PC-9 (cell line): ENCODE data around the gene WNT2B. TPM values are rescaled to one million over a fixed set of nuclear protein-coding genes. Genes with fewer than 3 reads are reported as not detected.
A peak's percentile ranks its signal among the peaks of the same experiment; 100 is the strongest.

Experiments
- BruUV-seq: library from RNA; stranded (reverse); fragments of 400-500 nt; replicated peaks from 2 replicates; lab custom pipeline; 2021; lab: Mats Ljungman, UMichigan
- CTCF ChIA-PET: fragments of 300-600 bp; sonication (Branson Sonifier 250); formaldehyde crosslinking; loops from one replicate; lab custom pipeline; 2022; ENCODE audit warnings: antibody characterized with exemption; lab: Charles Lee
- POLR2A ChIA-PET: fragments of 300-600 bp; sonication (Branson Sonifier 250); formaldehyde crosslinking; loops from one replicate; lab custom pipeline; 2022; ENCODE audit warnings: antibody characterized with exemption; ENCODE audit not compliant: unreplicated experiment; lab: Charles Lee
- DNase-seq, 2 experiments: peaks; one replicate each; pipeline versions ENCODE4 v3.0.0 to v3.0.0-alpha.2; 2015 to 2022; ENCODE audit warnings: mixed read lengths in 1 of 2
- H2AFZ ChIP-seq: fragments of 200-600 bp; sonication (generic); 2 replicates; pipeline ENCODE4 v1.8.1; 2017; ENCODE audit warnings: antibody characterized with exemption
- H3F3A ChIP-seq: fragments of 200-600 bp; sonication (generic); 2 replicates; pipeline ENCODE4 v1.8.1; 2017; ENCODE audit warnings: antibody characterized with exemption, mild to moderate bottlenecking, low read depth; ENCODE audit not compliant: insufficient read depth
- H3K27ac ChIP-seq: fragments of 200-600 bp; sonication (generic); 2 replicates; pipeline ENCODE4 v1.6.1; 2016; ENCODE audit warnings: mixed run types
- H3K27me3 ChIP-seq: fragments of 200-600 bp; sonication (generic); 2 replicates; pipeline ENCODE4 v1.6.1; 2016; ENCODE audit warnings: low read depth, mixed run types; ENCODE audit not compliant: insufficient read depth
- H3K36me3 ChIP-seq: fragments of 200-600 bp; sonication (generic); 2 replicates; pipeline ENCODE4 v1.6.1; 2016; ENCODE audit warnings: low read depth, mixed run types
- H3K4me1 ChIP-seq: fragments of 200-600 bp; sonication (generic); replicated peaks from 2 replicates; pipeline ENCODE4 v1.6.1; 2016; ENCODE audit warnings: mixed run types; ENCODE audit not compliant: insufficient read depth
- H3K4me2 ChIP-seq: fragments of 200-600 bp; sonication (generic); 2 replicates; pipeline ENCODE4 v1.6.1; 2017; ENCODE audit warnings: mixed run types
- H3K4me3 ChIP-seq: fragments of 200-600 bp; sonication (generic); 2 replicates; pipeline ENCODE4 v1.6.1; 2016; ENCODE audit warnings: mixed run types
- H3K79me2 ChIP-seq: fragments of 200-600 bp; sonication (generic); 2 replicates; pipeline ENCODE4 v1.6.1; 2017; ENCODE audit warnings: low read depth, mixed run types
- H3K9me2 ChIP-seq: fragments of 200-600 bp; sonication (generic); 2 replicates; pipeline ENCODE4 v1.8.1; 2017; ENCODE audit warnings: mild to moderate bottlenecking; ENCODE audit not compliant: insufficient read depth
- H3K9me3 ChIP-seq: fragments of 200-600 bp; sonication (generic); 2 replicates; pipeline ENCODE4 v1.8.1; 2016; ENCODE audit warnings: low read depth; ENCODE audit not compliant: insufficient read depth
- H4K20me1 ChIP-seq: fragments of 200-600 bp; sonication (generic); 2 replicates; pipeline ENCODE4 v1.8.1; 2017; ENCODE audit not compliant: insufficient read depth
- EZH2 ChIP-seq: fragments of 200-600 bp; sonication (generic); IDR thresholded peaks from 2 replicates; pipeline ENCODE4 v1.8.0; 2017; ENCODE audit warnings: antibody characterized with exemption, low read depth
- intact Hi-C: fragments of 100-400 bp; cut with micrococcal nuclease; formaldehyde crosslinking; loops from one replicate; pipeline ENCODE4 v1.10.0; 2022; ENCODE audit not compliant: unreplicated experiment
- total RNA-seq: library from RNA; stranded (reverse); gene quantifications from 2 replicates; pipeline ENCODE4 v1.2.3, GENCODE V29; 2021
- TF ChIP-seq, protein P1 (sequence below): fragments of 200-600 bp; sonication (generic); conservative IDR thresholded peaks from 2 replicates; pipeline ENCODE4 v1.6.1; 2017; ENCODE audit warnings: mixed run types, antibody characterized with exemption, mild to moderate bottlenecking, moderate library complexity

The WNT2B gene
- total RNA-seq, 1 experiment from 2014 or later: 0.98 TPM

DNA sequence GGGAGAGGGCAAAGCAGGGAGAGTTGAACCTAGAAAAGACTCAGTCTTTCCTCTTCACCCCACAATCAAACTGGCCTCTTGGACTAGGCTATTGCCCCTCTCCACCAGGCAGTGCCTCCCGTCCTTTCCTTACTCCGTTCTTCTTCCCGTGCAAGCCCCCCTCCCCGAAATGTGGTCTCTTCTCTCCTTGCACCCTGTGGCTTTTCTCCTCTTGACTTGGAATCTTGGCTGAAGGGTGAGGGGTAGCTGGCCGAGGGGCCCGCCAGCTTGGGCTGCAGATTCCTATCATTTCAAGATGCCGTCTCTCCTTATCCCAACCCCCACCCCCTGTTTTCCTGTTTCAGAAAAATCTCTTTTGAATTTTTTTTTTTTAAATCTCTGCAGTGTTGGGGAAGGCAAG is 1.6 kb downstream of the WNT2B start:
- Histone ChIP-seq H3K4me2 (no peak overlapping the region), H2AFZ (no peak overlapping the region), H3K27me3 (peaks cover 11% of the 10 kb centered on the region; the same call in 1 of the 2 replicates), H3K4me3 (no peak overlapping the region), H3K27ac (no peak overlapping the region), H3K9me3 (no peaks in the 10 kb centered on the region), H4K20me1 (no peaks in the 10 kb centered on the region), H3K79me2 (no peaks in the 10 kb centered on the region), H3F3A (peaks cover 3% of the 10 kb centered on the region), H3K36me3 (no peaks in the 10 kb centered on the region), H3K4me1 (peaks cover 15% of the 10 kb centered on the region), H3K9me2 (no peaks in the 10 kb centered on the region)
- no peak for TF ChIP-seq EZH2
- TF ChIP-seq, protein P1, sequence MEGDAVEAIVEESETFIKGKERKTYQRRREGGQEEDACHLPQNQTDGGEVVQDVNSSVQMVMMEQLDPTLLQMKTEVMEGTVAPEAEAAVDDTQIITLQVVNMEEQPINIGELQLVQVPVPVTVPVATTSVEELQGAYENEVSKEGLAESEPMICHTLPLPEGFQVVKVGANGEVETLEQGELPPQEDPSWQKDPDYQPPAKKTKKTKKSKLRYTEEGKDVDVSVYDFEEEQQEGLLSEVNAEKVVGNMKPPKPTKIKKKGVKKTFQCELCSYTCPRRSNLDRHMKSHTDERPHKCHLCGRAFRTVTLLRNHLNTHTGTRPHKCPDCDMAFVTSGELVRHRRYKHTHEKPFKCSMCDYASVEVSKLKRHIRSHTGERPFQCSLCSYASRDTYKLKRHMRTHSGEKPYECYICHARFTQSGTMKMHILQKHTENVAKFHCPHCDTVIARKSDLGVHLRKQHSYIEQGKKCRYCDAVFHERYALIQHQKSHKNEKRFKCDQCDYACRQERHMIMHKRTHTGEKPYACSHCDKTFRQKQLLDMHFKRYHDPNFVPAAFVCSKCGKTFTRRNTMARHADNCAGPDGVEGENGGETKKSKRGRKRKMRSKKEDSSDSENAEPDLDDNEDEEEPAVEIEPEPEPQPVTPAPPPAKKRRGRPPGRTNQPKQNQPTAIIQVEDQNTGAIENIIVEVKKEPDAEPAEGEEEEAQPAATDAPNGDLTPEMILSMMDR: no peak
- POLR2A ChIA-PET: no interaction called here
- CTCF ChIA-PET: no interaction called here
- DNase-seq: peak in 1 of 2 experiments; percentile 25
- no TSS peak for BruUV-seq
- intact Hi-C loops: no loop called here

DNA sequence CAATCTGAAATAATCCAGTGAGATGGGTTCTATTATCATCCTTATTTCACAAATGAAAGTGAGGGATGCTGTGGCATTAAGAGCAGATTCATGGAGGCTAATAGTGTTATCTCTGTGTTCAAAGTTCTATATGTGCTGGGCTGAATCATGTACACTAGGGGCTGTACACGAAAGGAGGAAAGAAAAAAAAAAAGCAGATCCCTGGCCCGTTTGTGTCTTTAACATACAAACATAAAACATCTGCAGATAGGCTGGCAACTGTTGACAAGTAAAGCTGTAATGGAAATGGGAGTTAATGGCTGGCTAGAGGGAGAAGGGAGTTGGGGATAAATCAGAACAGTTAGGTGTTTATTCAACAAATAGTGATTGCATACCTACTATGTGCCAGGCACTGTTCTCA is 3.1 kb downstream of the WNT2B start:
- no peak overlapping the region for H3K4me2 ChIP-seq
- H3K27me3 ChIP-seq: peaks cover 11% of the 10 kb centered on the region; the same call in 1 of the 2 replicates
- peaks cover 9% of the 10 kb centered on the region for H3F3A ChIP-seq
- ChIA-PET CTCF (interaction anchor here (0.6 kb wide), 2 partner anchors 193 to 1030 kb away, joined by 5 to 7 read pairs; no protein-coding TSS in a partner anchor), POLR2A (no interaction called here)
- peaks cover 28% of the 10 kb centered on the region for H3K4me1 ChIP-seq
- no peaks in the 10 kb centered on the region for H3K9me3 ChIP-seq
- no peak overlapping the region for H3K27ac ChIP-seq
- H3K4me3 ChIP-seq: no peak overlapping the region
- intact Hi-C loops: no loop called here
- no peak for TF ChIP-seq EZH2
- TF ChIP-seq, protein P1: no peak
- H3K36me3 ChIP-seq: no peaks in the 10 kb centered on the region
- DNase-seq: no peak
- no peaks in the 10 kb centered on the region for H4K20me1 ChIP-seq
- BruUV-seq: no TSS peak
- no peak overlapping the region for H2AFZ ChIP-seq
- no peaks in the 10 kb centered on the region for H3K79me2 ChIP-seq
- no peaks in the 10 kb centered on the region for H3K9me2 ChIP-seq

DNA sequence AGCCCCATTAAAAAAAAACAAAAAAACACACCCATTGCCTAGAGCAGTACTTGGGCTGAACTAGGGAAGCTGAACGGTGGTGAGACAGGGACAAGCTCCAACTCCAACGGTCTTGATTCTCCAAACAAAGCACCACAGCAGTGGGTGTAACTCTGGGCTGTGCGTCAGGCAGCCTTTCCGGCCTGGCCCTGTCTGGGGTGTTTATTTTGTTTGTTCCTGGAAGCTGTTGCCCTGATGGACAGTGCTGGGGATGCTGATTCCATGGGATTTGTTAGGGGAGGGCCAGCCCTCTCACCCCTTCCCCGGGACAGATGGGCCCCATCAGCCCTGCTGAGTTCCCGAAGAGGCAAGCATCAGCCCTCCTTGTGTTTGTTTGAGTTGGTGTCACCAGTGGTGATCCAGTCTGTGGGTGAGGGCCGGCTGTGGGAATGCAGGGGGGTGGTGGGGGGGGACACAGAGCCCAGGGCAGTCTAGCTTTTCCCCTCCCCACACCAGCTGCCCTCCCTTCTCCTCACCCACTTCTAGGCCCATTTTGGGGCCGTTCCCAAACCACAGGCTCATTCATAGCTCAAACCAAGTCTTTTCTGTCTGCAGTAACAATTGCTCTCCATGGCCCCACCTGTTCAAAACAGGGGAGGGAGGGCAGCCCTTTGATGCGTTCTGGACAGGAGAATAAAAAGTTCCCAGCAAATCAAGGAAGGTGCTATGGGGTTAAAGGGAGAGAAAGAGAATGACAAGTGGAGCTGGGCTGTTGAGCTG is 4.5 kb downstream of the WNT2B start:
- no peak for TF ChIP-seq EZH2
- TF ChIP-seq, protein P1: no peak
- no peak overlapping the region for H3K27ac ChIP-seq
- peaks cover 21% of the 10 kb centered on the region for H3K4me1 ChIP-seq
- CTCF ChIA-PET: no interaction called here
- H3K79me2 ChIP-seq: no peaks in the 10 kb centered on the region
- no peaks in the 10 kb centered on the region for H3K9me3 ChIP-seq
- no peak overlapping the region for H2AFZ ChIP-seq
- peaks cover 3% of the 10 kb centered on the region; the same call in 1 of the 2 replicates for H3K27me3 ChIP-seq
- no peaks in the 10 kb centered on the region for H4K20me1 ChIP-seq
- POLR2A ChIA-PET: no interaction called here
- peaks cover 9% of the 10 kb centered on the region for H3F3A ChIP-seq
- no peak for DNase-seq
- intact Hi-C loops: no loop called here
- no peaks in the 10 kb centered on the region for H3K9me2 ChIP-seq
- no peak overlapping the region for H3K4me3 ChIP-seq
- no peak overlapping the region for H3K4me2 ChIP-seq
- no TSS peak for BruUV-seq
- no peaks in the 10 kb centered on the region for H3K36me3 ChIP-seq
